ENCODE data around the gene MIP. TPM values are rescaled to one million over a fixed set of nuclear protein-coding genes. Genes with fewer than 3 reads are reported as not detected.

The MIP gene
- total and polyA plus RNA-seq, 2 experiments from 2014 or later = 0.29 TPM; not detected in 1

DNA sequence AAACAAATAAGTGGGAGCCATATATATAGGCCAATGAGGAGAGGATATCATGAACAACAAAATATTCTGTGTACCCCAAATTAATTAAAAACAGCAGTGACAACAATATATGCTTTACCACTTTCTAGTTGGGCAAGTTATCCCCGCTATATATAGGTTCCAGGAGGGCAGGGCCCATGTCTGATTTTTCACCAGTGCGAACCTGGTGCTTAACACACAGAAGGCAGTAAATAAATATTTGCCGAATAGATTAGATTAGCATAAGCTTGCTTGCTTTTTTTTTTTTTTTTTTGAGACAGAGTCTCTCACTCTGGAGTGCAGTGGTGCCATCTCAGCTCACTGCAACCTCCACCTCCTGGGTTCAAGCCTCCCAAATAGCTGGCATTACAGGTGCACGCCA, 3.4 kb upstream of the MIP start:
- DNase-seq (ENCODE audit: low spot score) (no peak), ATAC-seq (no peak)
- Histone ChIP-seq H3K27me3 (ENCODE audit: insufficient read depth) (no peaks in the 10 kb centered on the region), H3K4me1 (ENCODE audit: insufficient read depth) (peaks cover 5% of the 10 kb centered on the region; the same call in 1 of the 2 replicates), H4K20me1 (replicated peaks; ENCODE audit: insufficient read depth) (no peaks in the 10 kb centered on the region), H2AFZ (no peak overlapping the region), H3F3A (replicated peaks; ENCODE audit: low read depth) (peaks cover 2% of the 10 kb centered on the region; the same call in 1 of the 2 replicates), H3K36me3 (ENCODE audit: insufficient read depth) (no peaks in the 10 kb centered on the region), H3K79me2 (replicated peaks; ENCODE audit: insufficient read depth) (no peaks in the 10 kb centered on the region), H3K27ac (ENCODE audit: low read depth) (no peak overlapping the region), H3K4me3 (no peak overlapping the region), H3K9me2 (ENCODE audit: insufficient read depth) (no peaks in the 10 kb centered on the region), H3K4me2 (no peak overlapping the region)
- Mint-ChIP-seq H3K27me3 (ENCODE audit: insufficient read depth, low read depth, poor library complexity) (peaks cover 12% of the 10 kb centered on the region), H3K4me3 (no peak overlapping the region), H3K27ac (no peak overlapping the region), H3K4me1 (peaks cover 17% of the 10 kb centered on the region), H3K9me3 (no peaks in the 10 kb centered on the region), H3K36me3 (ENCODE audit: low read depth) (no peaks in the 10 kb centered on the region)
- TF ChIP-seq, protein P1, sequence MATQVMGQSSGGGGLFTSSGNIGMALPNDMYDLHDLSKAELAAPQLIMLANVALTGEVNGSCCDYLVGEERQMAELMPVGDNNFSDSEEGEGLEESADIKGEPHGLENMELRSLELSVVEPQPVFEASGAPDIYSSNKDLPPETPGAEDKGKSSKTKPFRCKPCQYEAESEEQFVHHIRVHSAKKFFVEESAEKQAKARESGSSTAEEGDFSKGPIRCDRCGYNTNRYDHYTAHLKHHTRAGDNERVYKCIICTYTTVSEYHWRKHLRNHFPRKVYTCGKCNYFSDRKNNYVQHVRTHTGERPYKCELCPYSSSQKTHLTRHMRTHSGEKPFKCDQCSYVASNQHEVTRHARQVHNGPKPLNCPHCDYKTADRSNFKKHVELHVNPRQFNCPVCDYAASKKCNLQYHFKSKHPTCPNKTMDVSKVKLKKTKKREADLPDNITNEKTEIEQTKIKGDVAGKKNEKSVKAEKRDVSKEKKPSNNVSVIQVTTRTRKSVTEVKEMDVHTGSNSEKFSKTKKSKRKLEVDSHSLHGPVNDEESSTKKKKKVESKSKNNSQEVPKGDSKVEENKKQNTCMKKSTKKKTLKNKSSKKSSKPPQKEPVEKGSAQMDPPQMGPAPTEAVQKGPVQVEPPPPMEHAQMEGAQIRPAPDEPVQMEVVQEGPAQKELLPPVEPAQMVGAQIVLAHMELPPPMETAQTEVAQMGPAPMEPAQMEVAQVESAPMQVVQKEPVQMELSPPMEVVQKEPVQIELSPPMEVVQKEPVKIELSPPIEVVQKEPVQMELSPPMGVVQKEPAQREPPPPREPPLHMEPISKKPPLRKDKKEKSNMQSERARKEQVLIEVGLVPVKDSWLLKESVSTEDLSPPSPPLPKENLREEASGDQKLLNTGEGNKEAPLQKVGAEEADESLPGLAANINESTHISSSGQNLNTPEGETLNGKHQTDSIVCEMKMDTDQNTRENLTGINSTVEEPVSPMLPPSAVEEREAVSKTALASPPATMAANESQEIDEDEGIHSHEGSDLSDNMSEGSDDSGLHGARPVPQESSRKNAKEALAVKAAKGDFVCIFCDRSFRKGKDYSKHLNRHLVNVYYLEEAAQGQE (IDR thresholded peaks at IDR 0.05; ENCODE audit: unreplicated experiment) = no peak
- TF ChIP-seq EZH2 (IDR thresholded peaks at IDR 0.05; ENCODE audit: low read depth, unreplicated experiment) (no peak), CREB1 (CRISPR knock-in tag; IDR thresholded peaks at IDR 0.05; ENCODE audit: low read depth) (no peak), POLR2AphosphoS5 (IDR thresholded peaks at IDR 0.05; ENCODE audit: low read depth) (no peak), ZNF331 (CRISPR knock-in tag; IDR thresholded peaks at IDR 0.05; ENCODE audit: low read depth) (no peak), JUNB (IDR thresholded peaks at IDR 0.05; ENCODE audit: unreplicated experiment) (no peak), NANOG (IDR thresholded peaks at IDR 0.05; ENCODE audit: borderline replicate concordance) (no peak), STAT1 (IDR thresholded peaks at IDR 0.05; ENCODE audit: unreplicated experiment) (no peak)
- TF ChIP-seq, protein P2, sequence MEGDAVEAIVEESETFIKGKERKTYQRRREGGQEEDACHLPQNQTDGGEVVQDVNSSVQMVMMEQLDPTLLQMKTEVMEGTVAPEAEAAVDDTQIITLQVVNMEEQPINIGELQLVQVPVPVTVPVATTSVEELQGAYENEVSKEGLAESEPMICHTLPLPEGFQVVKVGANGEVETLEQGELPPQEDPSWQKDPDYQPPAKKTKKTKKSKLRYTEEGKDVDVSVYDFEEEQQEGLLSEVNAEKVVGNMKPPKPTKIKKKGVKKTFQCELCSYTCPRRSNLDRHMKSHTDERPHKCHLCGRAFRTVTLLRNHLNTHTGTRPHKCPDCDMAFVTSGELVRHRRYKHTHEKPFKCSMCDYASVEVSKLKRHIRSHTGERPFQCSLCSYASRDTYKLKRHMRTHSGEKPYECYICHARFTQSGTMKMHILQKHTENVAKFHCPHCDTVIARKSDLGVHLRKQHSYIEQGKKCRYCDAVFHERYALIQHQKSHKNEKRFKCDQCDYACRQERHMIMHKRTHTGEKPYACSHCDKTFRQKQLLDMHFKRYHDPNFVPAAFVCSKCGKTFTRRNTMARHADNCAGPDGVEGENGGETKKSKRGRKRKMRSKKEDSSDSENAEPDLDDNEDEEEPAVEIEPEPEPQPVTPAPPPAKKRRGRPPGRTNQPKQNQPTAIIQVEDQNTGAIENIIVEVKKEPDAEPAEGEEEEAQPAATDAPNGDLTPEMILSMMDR (conservative IDR thresholded peaks at IDR 0.05; ENCODE audit: low read depth in 2 of 2) = no peak
- TF ChIP-seq, protein P3, sequence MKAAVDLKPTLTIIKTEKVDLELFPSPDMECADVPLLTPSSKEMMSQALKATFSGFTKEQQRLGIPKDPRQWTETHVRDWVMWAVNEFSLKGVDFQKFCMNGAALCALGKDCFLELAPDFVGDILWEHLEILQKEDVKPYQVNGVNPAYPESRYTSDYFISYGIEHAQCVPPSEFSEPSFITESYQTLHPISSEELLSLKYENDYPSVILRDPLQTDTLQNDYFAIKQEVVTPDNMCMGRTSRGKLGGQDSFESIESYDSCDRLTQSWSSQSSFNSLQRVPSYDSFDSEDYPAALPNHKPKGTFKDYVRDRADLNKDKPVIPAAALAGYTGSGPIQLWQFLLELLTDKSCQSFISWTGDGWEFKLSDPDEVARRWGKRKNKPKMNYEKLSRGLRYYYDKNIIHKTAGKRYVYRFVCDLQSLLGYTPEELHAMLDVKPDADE (IDR thresholded peaks at IDR 0.05) = no peak
- TF ChIP-seq, protein P4, sequence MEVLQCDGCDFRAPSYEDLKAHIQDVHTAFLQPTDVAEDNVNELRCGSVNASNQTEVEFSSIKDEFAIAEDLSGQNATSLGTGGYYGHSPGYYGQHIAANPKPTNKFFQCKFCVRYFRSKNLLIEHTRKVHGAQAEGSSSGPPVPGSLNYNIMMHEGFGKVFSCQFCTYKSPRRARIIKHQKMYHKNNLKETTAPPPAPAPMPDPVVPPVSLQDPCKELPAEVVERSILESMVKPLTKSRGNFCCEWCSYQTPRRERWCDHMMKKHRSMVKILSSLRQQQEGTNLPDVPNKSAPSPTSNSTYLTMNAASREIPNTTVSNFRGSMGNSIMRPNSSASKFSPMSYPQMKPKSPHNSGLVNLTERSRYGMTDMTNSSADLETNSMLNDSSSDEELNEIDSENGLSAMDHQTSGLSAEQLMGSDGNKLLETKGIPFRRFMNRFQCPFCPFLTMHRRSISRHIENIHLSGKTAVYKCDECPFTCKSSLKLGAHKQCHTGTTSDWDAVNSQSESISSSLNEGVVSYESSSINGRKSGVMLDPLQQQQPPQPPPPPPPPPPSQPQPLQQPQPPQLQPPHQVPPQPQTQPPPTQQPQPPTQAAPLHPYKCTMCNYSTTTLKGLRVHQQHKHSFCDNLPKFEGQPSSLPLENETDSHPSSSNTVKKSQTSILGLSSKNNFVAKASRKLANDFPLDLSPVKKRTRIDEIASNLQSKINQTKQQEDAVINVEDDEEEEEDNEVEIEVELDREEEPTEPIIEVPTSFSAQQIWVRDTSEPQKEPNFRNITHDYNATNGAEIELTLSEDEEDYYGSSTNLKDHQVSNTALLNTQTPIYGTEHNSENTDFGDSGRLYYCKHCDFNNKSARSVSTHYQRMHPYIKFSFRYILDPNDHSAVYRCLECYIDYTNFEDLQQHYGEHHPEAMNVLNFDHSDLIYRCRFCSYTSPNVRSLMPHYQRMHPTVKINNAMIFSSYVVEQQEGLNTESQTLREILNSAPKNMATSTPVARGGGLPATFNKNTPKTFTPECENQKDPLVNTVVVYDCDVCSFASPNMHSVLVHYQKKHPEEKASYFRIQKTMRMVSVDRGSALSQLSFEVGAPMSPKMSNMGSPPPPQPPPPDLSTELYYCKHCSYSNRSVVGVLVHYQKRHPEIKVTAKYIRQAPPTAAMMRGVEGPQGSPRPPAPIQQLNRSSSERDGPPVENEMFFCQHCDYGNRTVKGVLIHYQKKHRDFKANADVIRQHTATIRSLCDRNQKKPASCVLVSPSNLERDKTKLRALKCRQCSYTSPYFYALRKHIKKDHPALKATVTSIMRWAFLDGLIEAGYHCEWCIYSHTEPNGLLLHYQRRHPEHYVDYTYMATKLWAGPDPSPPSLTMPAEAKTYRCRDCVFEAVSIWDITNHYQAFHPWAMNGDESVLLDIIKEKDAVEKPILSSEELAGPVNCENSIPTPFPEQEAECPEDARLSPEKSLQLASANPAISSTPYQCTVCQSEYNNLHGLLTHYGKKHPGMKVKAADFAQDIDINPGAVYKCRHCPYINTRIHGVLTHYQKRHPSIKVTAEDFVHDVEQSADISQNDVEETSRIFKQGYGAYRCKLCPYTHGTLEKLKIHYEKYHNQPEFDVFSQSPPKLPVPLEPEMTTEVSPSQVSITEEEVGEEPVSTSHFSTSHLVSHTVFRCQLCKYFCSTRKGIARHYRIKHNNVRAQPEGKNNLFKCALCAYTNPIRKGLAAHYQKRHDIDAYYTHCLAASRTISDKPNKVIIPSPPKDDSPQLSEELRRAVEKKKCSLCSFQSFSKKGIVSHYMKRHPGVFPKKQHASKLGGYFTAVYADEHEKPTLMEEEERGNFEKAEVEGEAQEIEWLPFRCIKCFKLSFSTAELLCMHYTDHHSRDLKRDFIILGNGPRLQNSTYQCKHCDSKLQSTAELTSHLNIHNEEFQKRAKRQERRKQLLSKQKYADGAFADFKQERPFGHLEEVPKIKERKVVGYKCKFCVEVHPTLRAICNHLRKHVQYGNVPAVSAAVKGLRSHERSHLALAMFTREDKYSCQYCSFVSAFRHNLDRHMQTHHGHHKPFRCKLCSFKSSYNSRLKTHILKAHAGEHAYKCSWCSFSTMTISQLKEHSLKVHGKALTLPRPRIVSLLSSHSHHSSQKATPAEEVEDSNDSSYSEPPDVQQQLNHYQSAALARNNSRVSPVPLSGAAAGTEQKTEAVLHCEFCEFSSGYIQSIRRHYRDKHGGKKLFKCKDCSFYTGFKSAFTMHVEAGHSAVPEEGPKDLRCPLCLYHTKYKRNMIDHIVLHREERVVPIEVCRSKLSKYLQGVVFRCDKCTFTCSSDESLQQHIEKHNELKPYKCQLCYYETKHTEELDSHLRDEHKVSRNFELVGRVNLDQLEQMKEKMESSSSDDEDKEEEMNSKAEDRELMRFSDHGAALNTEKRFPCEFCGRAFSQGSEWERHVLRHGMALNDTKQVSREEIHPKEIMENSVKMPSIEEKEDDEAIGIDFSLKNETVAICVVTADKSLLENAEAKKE (CRISPR knock-in tag; IDR thresholded peaks at IDR 0.05) = no peak

Data from GM23338 (cell line).